Mesothelial cell of epicardium (in vitro differentiated cells): ENCODE results near the gene NBPF12. TPM values are rescaled to one million over a fixed set of nuclear protein-coding genes. Genes with fewer than 3 reads are reported as not detected.
"Not testable (repeated sequence)": the region's sequence is repeated elsewhere in the genome, so short reads cannot be mapped to it uniquely, and the experiment has no call there.

Experiments used
- DNase-seq, 2 experiments: peaks; one replicate each; pipeline ENCODE4 v3.0.0; 2021; ENCODE audit warnings: low spot score in 2 of 2; ENCODE audit not compliant: unreplicated experiment in 2 of 2
- H3K27ac Mint-ChIP-seq: 2 replicates; pipeline ENCODE4 v1.8.0; 2021; ENCODE audit warnings: mixed read lengths
- H3K27me3 Mint-ChIP-seq: 2 replicates; pipeline ENCODE4 v1.8.0; 2021; ENCODE audit warnings: low read depth, mixed read lengths
- H3K36me3 Mint-ChIP-seq: 2 replicates; pipeline ENCODE4 v1.8.0; 2021; ENCODE audit warnings: mixed read lengths
- H3K4me1 Mint-ChIP-seq: 2 replicates; pipeline ENCODE4 v1.8.0; 2021; ENCODE audit warnings: mixed read lengths
- H3K4me3 Mint-ChIP-seq: 2 replicates; pipeline ENCODE4 v1.8.0; 2021; ENCODE audit warnings: mild to moderate bottlenecking, moderate library complexity, mixed read lengths
- H3K9me3 Mint-ChIP-seq: 2 replicates; pipeline ENCODE4 v1.8.0; 2021; ENCODE audit warnings: mixed read lengths
- total RNA-seq: library from RNA; stranded (reverse); gene quantifications from 3 replicates; pipeline ENCODE4 v1.2.1, GENCODE V29; 2021

Gene NBPF12, protein sequence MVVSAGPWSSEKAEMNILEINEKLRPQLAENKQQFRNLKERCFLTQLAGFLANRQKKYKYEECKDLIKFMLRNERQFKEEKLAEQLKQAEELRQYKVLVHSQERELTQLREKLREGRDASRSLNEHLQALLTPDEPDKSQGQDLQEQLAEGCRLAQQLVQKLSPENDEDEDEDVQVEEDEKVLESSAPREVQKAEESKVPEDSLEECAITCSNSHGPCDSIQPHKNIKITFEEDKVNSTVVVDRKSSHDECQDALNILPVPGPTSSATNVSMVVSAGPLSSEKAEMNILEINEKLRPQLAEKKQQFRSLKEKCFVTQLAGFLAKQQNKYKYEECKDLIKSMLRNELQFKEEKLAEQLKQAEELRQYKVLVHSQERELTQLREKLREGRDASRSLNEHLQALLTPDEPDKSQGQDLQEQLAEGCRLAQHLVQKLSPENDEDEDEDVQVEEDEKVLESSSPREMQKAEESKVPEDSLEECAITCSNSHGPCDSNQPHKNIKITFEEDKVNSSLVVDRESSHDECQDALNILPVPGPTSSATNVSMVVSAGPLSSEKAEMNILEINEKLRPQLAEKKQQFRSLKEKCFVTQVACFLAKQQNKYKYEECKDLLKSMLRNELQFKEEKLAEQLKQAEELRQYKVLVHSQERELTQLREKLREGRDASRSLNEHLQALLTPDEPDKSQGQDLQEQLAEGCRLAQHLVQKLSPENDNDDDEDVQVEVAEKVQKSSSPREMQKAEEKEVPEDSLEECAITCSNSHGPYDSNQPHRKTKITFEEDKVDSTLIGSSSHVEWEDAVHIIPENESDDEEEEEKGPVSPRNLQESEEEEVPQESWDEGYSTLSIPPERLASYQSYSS (N-terminal part only)
- total RNA-seq, result 18.3 to 20.5 TPM (median 19.7 TPM) in 3 replicates

- H3K36me3 Mint-ChIP-seq, H3K4me1 Mint-ChIP-seq, H3K9me3 Mint-ChIP-seq, H3K27me3 Mint-ChIP-seq: not testable (repeated sequence)
- peak; percentile 58 to 80 for DNase-seq
- peak within 1 kb of the TSS; percentile 93 for H3K4me3 Mint-ChIP-seq
- H3K27ac Mint-ChIP-seq, result peak within 1 kb of the TSS; percentile 97
Observed at GRCh38 chr1:146938242-146938902, at the start of gene NBPF12. Gene NBPF12, plus strand, starts transcription at chr1:146938324. Its CDS starts 21,820 bp downstream, at chr1:146960144.

- not testable (repeated sequence) for H3K27ac Mint-ChIP-seq, H3K9me3 Mint-ChIP-seq, H3K27me3 Mint-ChIP-seq, H3K4me1 Mint-ChIP-seq, H3K4me3 Mint-ChIP-seq, DNase-seq, H3K36me3 Mint-ChIP-seq
Observed at GRCh38 chr1:146891355-146891754, 46.8 kb upstream of the NBPF12 start.

DNA sequence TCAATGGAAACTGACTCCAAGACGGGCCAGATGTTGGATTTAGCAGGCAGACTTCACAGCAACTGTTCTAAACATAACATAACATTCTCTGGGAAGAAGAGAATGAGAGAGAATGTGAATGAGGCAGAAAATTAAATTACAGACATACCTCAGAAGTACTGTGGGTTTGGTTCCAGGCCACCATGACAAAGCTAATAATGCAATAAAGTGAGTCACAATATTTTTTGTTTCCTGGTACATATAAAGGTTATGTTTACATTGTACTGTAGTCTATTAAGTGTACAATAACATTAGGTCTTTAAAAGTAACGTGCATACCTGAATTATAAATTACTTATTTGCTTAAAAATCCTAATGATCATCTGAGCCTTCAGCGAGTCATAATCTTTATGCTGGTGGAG is 45.8 kb upstream of the NBPF12 start:
- H3K27me3 Mint-ChIP-seq, H3K4me1 Mint-ChIP-seq, H3K36me3 Mint-ChIP-seq, H3K9me3 Mint-ChIP-seq, DNase-seq, H3K4me3 Mint-ChIP-seq, H3K27ac Mint-ChIP-seq: not testable (repeated sequence)

DNA sequence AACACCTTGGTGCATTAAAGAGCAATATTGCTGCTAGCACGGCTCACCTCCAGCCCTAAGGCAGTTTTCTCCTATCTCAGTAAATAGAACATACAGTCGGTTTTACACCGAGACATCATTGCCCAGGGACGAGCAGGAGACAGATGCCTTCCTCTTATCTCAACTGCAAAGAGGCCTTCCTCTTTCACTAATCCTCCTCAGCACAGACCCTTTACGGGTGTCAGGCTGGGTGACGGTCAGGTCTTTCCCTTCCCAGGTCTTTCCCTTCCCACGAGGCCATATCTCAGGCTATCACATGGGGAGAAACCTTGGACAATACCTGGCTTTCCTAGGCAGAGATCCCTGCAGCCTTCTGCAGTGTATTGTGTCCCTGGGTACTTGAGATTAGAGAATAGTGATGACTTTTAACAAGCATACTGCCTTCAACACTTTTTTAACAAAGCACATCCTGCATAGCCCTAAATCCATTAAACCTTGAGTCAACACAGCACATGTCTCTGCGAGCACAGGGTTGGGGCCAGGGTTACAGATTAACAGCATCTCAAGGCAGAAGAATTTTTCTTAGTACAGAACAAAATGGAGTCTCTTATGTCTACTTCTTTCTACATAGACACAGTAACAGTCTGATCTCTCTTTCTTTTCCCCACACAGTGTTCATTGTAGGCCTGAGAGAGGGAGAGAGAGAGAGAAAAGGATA is 30.4 kb upstream of the NBPF12 start:
- not testable (repeated sequence) for H3K36me3 Mint-ChIP-seq, H3K4me1 Mint-ChIP-seq, H3K4me3 Mint-ChIP-seq, H3K9me3 Mint-ChIP-seq, DNase-seq, H3K27me3 Mint-ChIP-seq, H3K27ac Mint-ChIP-seq

- DNase-seq, H3K36me3 Mint-ChIP-seq, H3K4me1 Mint-ChIP-seq, H3K27ac Mint-ChIP-seq, H3K9me3 Mint-ChIP-seq, H3K27me3 Mint-ChIP-seq, H3K4me3 Mint-ChIP-seq: not testable (repeated sequence)
Observed at GRCh38 chr1:146912975-146913374, 25.1 kb upstream of the NBPF12 start.

GRCh38 chr1:146920811-146921210 is 17.3 kb upstream of the NBPF12 start:
- not testable (repeated sequence) for H3K4me3 Mint-ChIP-seq, H3K27ac Mint-ChIP-seq, H3K36me3 Mint-ChIP-seq, H3K4me1 Mint-ChIP-seq, H3K9me3 Mint-ChIP-seq, H3K27me3 Mint-ChIP-seq, DNase-seq

DNA sequence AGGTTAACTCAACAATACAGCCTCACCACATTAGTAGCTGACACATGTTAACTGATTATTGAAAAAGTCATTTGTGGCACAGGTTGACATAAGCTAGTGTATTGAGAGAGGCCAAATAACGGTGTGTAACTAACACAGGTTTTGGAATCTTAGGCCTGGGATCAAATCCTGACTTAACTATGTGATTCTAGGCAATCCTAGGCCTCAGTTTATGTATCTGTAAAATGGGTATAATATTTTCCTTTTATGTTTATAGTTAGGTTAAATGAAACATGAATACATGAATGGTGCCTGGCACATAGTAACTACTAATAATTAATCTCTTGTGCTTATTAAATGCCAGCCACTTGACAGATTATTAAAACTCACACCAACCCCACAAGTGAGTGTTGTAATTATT is 15.5 kb upstream of the NBPF12 start:
- not testable (repeated sequence) for H3K9me3 Mint-ChIP-seq, H3K27ac Mint-ChIP-seq, H3K36me3 Mint-ChIP-seq, H3K4me1 Mint-ChIP-seq, H3K4me3 Mint-ChIP-seq, H3K27me3 Mint-ChIP-seq, DNase-seq

GRCh38 chr1:146924106-146924505 is 14.0 kb upstream of the NBPF12 start:
- H3K4me1 Mint-ChIP-seq, H3K4me3 Mint-ChIP-seq: not testable (repeated sequence)

GRCh38 chr1:146926413-146926812 is 11.7 kb upstream of the NBPF12 start:
- H3K27me3 Mint-ChIP-seq, result not testable (repeated sequence)

More at GRCh38 chr1:146924106-146924505, 14.0 kb upstream of the NBPF12 start:
- H3K27ac Mint-ChIP-seq, H3K36me3 Mint-ChIP-seq, DNase-seq, H3K9me3 Mint-ChIP-seq, H3K27me3 Mint-ChIP-seq: not testable (repeated sequence)

DNA sequence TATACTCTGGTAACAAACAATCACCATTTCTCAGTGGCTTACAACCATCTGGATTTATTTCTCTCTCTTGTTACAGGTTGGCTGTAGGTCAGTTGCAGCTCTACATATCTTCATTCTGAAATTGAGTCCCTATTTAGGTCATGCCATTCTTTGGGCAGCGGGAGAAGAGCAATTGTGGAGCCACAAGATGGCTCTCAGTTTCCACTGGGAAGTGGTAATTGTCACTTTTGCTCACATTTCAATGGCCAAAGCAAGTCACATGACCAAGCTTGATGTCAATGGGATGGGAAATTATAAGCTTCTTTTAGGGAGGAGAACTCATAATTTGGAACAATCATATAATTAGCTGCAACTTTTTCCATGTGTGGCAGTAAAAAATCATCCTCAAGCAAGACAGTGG is 7.9 kb upstream of the NBPF12 start:
- not testable (repeated sequence) for H3K27ac Mint-ChIP-seq, DNase-seq, H3K36me3 Mint-ChIP-seq, H3K4me3 Mint-ChIP-seq, H3K4me1 Mint-ChIP-seq, H3K9me3 Mint-ChIP-seq
- peaks cover 11% of the 10 kb centered on the region for H3K27me3 Mint-ChIP-seq

More at GRCh38 chr1:146926413-146926812, 11.7 kb upstream of the NBPF12 start:
- not testable (repeated sequence) for H3K9me3 Mint-ChIP-seq, DNase-seq, H3K27ac Mint-ChIP-seq, H3K4me3 Mint-ChIP-seq, H3K36me3 Mint-ChIP-seq, H3K4me1 Mint-ChIP-seq

- not testable (repeated sequence) for H3K27ac Mint-ChIP-seq, H3K9me3 Mint-ChIP-seq, DNase-seq, H3K4me1 Mint-ChIP-seq, H3K27me3 Mint-ChIP-seq, H3K36me3 Mint-ChIP-seq, H3K4me3 Mint-ChIP-seq
Observed at GRCh38 chr1:146934390-146935223, 3.5 kb upstream of the NBPF12 start.

DNA sequence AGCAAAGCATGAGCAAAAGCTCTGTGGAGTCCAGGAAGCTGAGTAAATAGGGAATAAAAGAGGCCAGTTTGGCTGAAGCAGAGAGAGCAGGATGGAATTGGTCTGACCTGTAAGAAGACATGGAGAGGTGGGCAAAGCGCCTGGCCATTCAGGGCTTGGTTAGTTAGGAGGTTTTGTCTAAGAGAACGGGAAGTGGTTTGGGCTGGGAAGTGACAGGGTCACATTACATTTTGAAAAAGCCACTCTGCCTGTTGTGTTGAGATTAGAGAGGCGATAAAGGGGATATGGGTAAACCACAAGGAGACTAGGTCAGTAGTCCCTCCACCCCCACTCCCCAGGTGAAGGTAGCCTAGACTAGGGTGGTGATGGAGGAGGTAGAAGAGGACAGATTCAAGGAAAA is 662 bp upstream of the NBPF12 start:
- H3K36me3 Mint-ChIP-seq, H3K27ac Mint-ChIP-seq, H3K4me1 Mint-ChIP-seq, DNase-seq, H3K4me3 Mint-ChIP-seq, H3K27me3 Mint-ChIP-seq, H3K9me3 Mint-ChIP-seq: not testable (repeated sequence)
